ENCODE results near the gene WNT5A. TPM values are rescaled to one million over a fixed set of nuclear protein-coding genes. Genes with fewer than 3 reads are reported as not detected.

The WNT5A gene
- total RNA-seq (2014; rRNA removed; shearing (Covaris generic); ENCODE audit: low replicate concordance), result 14.2 and 21.7 TPM in 2 replicates

GRCh38 chr3:55486857-55487380 lies at the start of gene WNT5A:
Gene WNT5A (minus strand): TSS chr3:55487306. CDS start chr3:55486985, 321 bp downstream.
- DNase-seq, result peak; percentile 60
- no peaks in the 10 kb centered on the region for H3K36me3 ChIP-seq
- no peaks in the 10 kb centered on the region for H3K9me3 ChIP-seq
- peak within 1 kb of the TSS; percentile 76 for H3K4me3 ChIP-seq
- H3K27me3 ChIP-seq, result no peaks in the 10 kb centered on the region

DNA sequence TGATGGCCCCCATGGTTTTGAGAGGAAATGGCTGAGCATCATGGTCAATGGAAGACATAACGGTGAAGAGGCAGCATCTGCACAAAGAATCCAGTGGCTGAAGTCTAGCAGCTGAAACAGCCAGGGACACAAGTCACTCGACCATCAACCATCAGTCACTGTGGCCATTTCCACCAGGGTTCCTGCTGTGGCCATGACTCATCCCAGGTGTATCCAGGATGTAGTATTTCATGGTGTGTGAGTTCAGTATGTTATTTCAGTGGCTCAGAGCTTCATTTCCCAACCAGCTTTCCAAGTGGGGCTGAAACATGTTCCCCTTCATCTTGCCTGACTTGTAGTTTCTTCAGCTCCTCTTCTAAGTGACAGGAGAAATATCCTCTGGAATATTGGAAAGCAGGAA lies 47.8 kb upstream of the WNT5A start:
- no peak for DNase-seq
- no peaks in the 10 kb centered on the region for H3K27me3 ChIP-seq
- H3K9me3 ChIP-seq, result no peaks in the 10 kb centered on the region
- no peaks in the 10 kb centered on the region for H3K36me3 ChIP-seq
- H3K4me3 ChIP-seq, result no peak overlapping the region

DNA sequence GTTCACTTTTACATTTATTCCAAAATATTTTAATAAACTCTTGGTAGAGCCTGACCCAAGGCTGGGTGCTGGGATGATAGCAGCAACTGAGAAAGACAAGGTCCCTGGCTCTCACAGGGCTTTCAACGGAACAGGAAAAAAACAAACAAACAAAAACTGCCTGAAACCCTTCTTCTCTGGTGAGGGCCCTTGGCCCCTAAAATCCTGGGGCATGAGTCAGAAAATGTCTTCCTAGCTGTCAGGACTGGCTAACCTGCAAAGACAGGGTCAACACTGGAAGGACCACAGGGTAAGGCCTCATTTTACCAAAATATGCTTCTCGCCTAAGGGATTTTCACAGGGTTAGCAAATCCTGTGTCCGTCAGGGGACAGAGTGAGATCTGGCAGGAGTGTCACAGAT lies 45.7 kb upstream of the WNT5A start:
- H3K4me3 ChIP-seq, result no peak overlapping the region
- no peaks in the 10 kb centered on the region for H3K9me3 ChIP-seq
- no peaks in the 10 kb centered on the region for H3K36me3 ChIP-seq
- H3K27me3 ChIP-seq, result no peaks in the 10 kb centered on the region
- DNase-seq, result no peak

DNA sequence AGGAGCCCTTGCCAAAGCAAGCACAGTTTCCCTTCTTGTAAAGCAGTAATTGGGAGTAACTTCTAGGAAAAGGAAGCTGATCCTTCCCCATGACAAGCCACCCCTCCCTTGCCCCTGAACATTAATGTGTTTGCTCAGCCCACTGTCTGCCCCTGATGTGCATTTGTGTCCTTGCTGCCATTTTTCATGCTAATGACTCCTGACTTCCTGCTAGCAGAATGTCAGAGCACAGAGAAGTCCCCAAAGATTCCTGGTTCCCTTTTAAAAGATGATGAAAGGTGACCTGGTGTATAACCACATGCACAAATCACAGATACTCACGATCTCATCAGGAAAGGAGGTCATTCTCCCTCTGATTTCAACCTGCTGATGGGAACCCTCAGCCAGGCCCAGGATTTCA lies 44.2 kb upstream of the WNT5A start:
- Histone ChIP-seq H3K9me3 (no peaks in the 10 kb centered on the region), H3K4me3 (no peak overlapping the region), H3K36me3 (no peaks in the 10 kb centered on the region), H3K27me3 (no peaks in the 10 kb centered on the region)
- no peak for DNase-seq

DNA sequence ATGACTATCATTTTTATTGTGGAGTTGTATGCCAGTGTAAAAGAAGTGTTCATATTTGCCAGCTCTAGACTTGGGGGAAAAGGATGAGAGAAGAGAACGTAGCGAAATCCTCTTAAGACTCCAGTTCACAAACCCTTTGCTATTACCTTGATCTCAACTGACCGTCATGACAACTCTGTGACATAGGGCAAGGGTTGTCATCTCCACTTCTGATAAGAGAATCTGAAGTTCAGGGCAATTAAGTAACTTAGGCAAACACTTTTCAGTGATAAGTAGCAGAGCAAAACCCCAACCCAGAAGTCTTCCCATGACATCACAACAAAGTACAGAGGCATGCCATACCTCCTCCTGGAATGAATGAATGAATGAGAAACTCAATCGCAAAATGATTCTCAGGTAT lies 40.3 kb upstream of the WNT5A start:
- Histone ChIP-seq H3K27me3 (no peaks in the 10 kb centered on the region), H3K9me3 (no peaks in the 10 kb centered on the region), H3K4me3 (no peak overlapping the region), H3K36me3 (no peaks in the 10 kb centered on the region)
- DNase-seq, result no peak

- no peak for DNase-seq
- Histone ChIP-seq H3K4me3 (no peak overlapping the region), H3K27me3 (no peaks in the 10 kb centered on the region)
These were observed 39.4 kb upstream of the WNT5A start for GRCh38 chr3:55526332-55527030.

DNA sequence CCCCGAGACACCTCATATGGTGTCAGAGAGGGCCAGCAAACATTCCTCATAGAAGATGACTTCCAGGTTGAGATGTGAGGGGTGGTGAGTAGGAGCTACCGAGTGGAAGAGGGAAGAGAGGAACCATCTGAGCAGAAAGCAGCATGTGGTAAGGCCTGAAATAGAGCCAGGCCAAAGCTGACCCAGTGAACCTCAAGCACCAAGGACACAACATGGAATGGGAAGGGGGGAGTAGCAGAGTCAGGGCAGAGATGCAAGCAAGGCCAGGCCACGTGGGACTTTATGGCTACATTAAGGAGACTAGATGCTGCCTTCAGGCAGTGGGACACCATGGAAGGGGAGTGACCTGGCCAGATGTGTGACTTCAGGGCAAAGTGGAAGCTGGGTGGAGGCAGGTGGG lies 38.3 kb upstream of the WNT5A start:
- H3K9me3 ChIP-seq, result no peaks in the 10 kb centered on the region
- H3K36me3 ChIP-seq, result no peaks in the 10 kb centered on the region
- no peaks in the 10 kb centered on the region for H3K27me3 ChIP-seq
- H3K4me3 ChIP-seq, result no peak overlapping the region
- no peak for DNase-seq

More at GRCh38 chr3:55526332-55527030, 39.4 kb upstream of the WNT5A start:
- no peaks in the 10 kb centered on the region for H3K9me3 ChIP-seq
- no peaks in the 10 kb centered on the region for H3K36me3 ChIP-seq

GRCh38 chr3:55524565-55525244 lies 37.6 kb upstream of the WNT5A start:
- Histone ChIP-seq H3K36me3 (no peaks in the 10 kb centered on the region), H3K27me3 (no peaks in the 10 kb centered on the region), H3K9me3 (no peaks in the 10 kb centered on the region), H3K4me3 (no peak overlapping the region)
- peak; percentile 72 for DNase-seq

DNA sequence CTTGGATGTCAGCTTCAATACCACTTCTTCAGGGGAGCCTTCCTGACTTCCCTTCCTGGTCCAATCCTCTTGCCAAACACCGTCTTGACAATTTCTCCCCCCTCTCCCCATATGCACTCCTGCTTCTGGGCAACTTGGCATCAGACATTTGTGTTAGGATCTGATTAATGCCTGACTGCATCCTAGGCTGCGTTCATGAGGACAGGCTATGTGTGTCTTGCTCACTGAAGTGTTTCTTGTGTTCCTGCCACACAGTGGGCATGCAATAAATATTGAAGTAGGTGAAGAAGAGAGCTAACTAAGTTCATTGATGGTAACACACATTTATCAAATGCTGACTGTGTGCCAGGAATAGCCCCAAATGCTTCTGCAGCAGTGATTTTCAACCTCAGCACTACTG lies 36.4 kb upstream of the WNT5A start:
- Histone ChIP-seq H3K36me3 (no peaks in the 10 kb centered on the region), H3K9me3 (no peaks in the 10 kb centered on the region), H3K4me3 (no peak overlapping the region), H3K27me3 (no peaks in the 10 kb centered on the region)
- no peak for DNase-seq

- Histone ChIP-seq H3K9me3 (no peaks in the 10 kb centered on the region), H3K36me3 (no peaks in the 10 kb centered on the region), H3K4me3 (no peak overlapping the region), H3K27me3 (no peaks in the 10 kb centered on the region)
- peak; percentile 58 for DNase-seq
These were observed 34.8 kb upstream of the WNT5A start for GRCh38 chr3:55521738-55522421.

DNA sequence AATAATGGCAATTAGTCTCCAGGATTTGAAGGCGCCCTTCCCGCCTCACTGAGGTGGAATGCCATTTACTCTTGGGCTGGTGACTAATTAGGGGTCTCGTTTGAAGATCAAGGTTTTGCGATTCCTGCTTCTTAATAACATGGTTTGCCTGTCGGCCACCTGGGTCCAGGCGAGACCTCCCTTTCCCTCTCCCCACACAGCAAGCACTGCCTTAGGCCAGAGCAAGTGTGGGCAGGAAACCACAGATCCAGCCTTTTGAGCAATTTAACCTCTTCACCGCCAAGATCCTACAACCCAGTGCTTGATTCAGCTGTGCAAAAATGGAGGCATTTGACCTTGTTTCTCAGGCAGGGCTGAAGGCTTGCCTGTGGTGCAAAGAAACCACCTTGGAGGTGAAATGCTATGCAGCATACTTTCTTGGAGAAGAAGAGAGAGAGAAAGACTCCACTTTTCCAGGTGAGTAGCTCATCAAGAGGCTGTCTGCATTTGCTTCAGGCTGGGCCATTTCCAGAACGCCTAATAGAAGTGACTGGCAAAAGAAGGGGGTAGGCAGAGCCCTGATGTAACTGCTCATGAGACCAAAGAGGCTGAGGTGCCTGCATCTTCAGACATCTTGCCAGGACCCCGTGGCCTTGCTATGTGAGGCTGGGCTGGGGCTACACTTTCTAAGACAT lies 34.1 kb upstream of the WNT5A start:
- no peak for DNase-seq
- Histone ChIP-seq H3K4me3 (no peak overlapping the region), H3K27me3 (no peaks in the 10 kb centered on the region), H3K36me3 (no peaks in the 10 kb centered on the region), H3K9me3 (no peaks in the 10 kb centered on the region)

- Histone ChIP-seq H3K36me3 (no peaks in the 10 kb centered on the region), H3K9me3 (no peaks in the 10 kb centered on the region), H3K27me3 (no peaks in the 10 kb centered on the region), H3K4me3 (no peak overlapping the region)
- DNase-seq, result no peak
These were observed 31.9 kb upstream of the WNT5A start for GRCh38 chr3:55519019-55519418.

DNA sequence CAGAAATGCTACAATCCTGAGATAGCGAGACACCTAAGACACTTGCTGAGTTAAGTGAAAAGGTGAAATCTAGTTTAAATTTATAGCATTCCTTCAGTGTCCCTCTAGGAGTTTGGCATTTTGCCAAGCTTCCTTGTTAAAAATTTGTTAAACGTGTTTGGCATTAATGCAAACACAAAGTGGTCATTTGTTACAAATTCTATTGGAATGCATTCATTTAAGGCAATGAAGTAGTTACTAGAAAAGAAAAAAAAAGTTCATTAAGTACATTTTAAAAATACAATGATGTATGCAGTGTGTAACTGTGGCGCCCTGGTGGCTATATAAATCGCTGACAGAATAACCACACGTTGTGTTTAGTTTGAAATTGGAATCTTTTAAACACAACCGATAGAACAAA lies 31.3 kb upstream of the WNT5A start:
- no peaks in the 10 kb centered on the region for H3K27me3 ChIP-seq
- H3K9me3 ChIP-seq, result no peaks in the 10 kb centered on the region
- DNase-seq, result no peak
- no peaks in the 10 kb centered on the region for H3K36me3 ChIP-seq
- H3K4me3 ChIP-seq, result no peak overlapping the region

GRCh38 chr3:55516392-55517030 lies 29.4 kb upstream of the WNT5A start:
- no peaks in the 10 kb centered on the region for H3K27me3 ChIP-seq
- H3K4me3 ChIP-seq, result no peak overlapping the region
- DNase-seq, result no peak
- no peaks in the 10 kb centered on the region for H3K36me3 ChIP-seq
- H3K9me3 ChIP-seq, result no peaks in the 10 kb centered on the region

- DNase-seq, result no peak
- Histone ChIP-seq H3K4me3 (no peak overlapping the region), H3K36me3 (no peaks in the 10 kb centered on the region), H3K27me3 (no peaks in the 10 kb centered on the region), H3K9me3 (no peaks in the 10 kb centered on the region)
These were observed 28.6 kb upstream of the WNT5A start for GRCh38 chr3:55515550-55516246.

- no peak for DNase-seq
- Histone ChIP-seq H3K4me3 (no peak overlapping the region), H3K36me3 (no peaks in the 10 kb centered on the region), H3K9me3 (no peaks in the 10 kb centered on the region), H3K27me3 (no peaks in the 10 kb centered on the region)
These were observed 27.9 kb upstream of the WNT5A start for GRCh38 chr3:55514962-55515361.

All from MG63 (cell line).